Dedifferentiated amniotic fluid mesenchymal stem cell (primary cell): ENCODE results near the gene DCAF5.
A peak's percentile ranks its signal among the peaks of the same experiment; 100 is the strongest.
"Not testable (repeated sequence)": the region's sequence is repeated elsewhere in the genome, so short reads cannot be mapped to it uniquely, and the experiment has no call there.

Experiments
- DNase-seq: peaks from one replicate; pipeline ENCODE4 v3.0.0-alpha.2; 2016; ENCODE audit errors: extremely low spot score

The DCAF5 gene, protein sequence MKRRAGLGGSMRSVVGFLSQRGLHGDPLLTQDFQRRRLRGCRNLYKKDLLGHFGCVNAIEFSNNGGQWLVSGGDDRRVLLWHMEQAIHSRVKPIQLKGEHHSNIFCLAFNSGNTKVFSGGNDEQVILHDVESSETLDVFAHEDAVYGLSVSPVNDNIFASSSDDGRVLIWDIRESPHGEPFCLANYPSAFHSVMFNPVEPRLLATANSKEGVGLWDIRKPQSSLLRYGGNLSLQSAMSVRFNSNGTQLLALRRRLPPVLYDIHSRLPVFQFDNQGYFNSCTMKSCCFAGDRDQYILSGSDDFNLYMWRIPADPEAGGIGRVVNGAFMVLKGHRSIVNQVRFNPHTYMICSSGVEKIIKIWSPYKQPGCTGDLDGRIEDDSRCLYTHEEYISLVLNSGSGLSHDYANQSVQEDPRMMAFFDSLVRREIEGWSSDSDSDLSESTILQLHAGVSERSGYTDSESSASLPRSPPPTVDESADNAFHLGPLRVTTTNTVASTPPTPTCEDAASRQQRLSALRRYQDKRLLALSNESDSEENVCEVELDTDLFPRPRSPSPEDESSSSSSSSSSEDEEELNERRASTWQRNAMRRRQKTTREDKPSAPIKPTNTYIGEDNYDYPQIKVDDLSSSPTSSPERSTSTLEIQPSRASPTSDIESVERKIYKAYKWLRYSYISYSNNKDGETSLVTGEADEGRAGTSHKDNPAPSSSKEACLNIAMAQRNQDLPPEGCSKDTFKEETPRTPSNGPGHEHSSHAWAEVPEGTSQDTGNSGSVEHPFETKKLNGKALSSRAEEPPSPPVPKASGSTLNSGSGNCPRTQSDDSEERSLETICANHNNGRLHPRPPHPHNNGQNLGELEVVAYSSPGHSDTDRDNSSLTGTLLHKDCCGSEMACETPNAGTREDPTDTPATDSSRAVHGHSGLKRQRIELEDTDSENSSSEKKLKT

DNA sequence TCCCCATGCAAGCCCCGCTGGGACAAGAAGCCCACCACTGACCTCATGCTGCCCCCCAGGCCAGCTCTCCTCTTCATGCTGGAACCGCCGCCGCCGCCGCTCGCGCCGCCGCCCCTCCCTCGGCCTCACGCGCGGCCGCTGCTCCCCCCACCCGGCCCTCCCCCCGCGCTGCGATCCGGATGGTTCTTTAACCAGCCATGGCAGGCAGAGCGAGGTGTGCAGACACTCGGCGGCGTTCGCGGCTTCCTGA is at the start of gene DCAF5:
TSS of gene DCAF5 (minus strand) at position 218 of the 250 bp plus-strand sequence. CDS start at position 77, 141 bp downstream.
- DNase-seq: no peak

DNA sequence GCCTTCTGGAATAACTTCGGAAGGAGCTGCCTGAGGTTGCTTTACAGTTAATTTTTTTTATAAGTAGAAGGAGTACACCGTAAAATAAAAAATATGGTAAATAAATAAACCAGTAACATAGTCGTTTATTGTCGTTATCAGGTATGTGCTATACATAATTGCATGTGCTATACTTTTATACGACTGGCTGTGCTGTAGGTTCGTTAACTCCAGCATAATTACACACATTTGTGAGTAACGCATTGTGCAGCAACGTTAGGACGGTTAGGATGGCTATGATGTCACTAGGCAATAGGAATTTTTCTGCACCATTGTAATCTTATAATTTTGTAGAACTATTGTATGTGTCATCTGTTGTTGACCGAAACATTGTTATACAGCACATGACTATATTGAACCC is 46.9 kb upstream of the DCAF5 start:
- DNase-seq: no peak

DNA sequence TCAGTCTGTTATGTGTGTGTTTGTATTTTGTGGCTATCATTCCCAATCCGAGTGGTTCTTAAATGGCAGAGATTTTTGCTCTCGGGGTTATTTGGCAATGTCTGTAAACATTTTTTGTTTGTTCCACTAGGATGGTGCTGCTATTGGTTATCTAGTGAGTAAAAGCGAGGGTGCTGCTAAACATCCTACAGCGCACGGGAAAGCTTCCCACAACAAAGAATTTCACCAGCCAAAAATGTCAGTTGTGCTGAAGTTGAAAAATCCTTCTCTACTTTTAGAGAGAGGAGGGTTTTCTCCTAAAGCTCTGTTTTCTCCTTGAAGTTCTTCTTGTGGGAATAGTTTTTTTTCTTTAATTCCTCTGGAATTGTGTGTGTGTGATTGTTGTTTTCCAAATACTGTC is 40.8 kb upstream of the DCAF5 start:
- no peak for DNase-seq

DNA sequence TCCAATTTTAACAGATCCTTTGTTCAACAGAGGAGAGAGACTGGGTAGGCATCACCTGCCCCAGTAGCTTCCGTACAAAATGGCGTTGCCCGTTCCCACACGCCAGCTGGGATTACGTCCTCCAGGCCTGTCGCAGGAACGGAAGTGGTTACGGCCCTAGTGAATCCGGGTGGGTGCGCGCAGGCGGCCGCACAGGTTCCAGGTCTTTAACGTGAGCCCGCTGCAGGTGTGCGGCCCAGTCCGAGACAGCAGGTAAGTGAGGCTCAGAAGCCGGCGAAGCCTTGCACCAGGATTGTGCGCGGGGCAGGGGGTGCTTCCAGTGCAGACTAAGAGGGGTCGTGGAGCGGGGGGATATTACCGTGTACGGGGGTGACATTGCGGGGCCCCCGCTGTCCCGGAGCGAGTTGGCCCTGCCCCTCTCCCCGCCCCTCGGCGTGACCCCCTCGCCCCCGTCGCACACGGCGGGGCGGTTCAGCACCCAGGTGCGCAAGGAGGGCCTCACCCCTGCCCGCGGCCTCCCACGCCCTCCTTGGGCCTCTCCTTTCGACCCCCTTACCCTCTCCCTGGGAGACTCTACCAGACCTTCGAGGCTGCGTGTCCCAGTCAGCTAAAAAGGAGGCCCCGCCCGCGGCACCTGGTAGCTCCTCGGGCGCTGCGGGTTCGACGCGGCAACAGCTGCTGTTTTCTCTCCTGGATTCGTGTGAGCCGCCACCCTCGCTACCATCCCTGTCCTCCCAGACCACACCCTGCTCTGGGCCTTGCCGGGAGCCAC is 38.6 kb upstream of the DCAF5 start, which contains the start of gene EXD2:
TSS of gene EXD2 (plus strand) at position 159 of the 772 bp plus-strand sequence. CDS start 17,973 bp downstream, outside the sequence.
- peak; percentile 63 for DNase-seq

DNA sequence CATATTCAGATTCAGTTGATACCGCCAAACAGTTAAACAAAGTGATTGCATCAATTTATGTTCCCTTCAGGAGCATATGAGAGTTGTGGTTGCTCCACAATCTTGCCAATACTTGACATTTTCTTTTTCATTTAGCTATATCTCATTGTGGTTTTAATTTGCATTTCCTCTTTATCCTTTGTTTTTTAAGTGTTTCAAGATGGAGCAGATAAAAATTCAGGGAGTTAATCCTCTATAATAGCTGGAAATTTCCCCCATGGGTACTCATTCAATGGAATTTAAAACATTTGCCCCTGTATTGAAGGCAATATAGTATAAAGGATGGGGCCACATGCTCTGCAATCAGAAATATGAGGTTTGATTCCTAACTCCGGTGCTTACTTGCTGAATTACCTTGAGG is 37.3 kb upstream of the DCAF5 start:
- no peak for DNase-seq

DNA sequence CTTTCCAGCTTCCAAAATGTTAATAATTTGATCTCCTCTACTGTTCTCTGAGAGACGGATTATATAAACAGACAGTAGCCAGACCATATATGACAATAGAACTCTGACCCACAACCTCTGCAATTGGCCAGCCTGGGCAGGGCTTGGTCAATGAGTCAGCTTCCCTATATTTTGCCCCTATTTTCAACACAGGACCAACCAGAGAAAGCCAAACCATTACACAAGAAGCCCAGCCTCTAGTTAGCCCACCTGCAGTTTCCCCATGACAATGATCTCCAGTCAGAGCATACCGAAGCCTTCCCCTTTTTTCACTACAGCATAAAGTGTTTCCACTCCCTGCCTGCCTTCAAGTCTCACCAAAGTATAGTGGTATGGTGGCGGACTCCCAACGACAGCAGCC is 30.8 kb upstream of the DCAF5 start:
- DNase-seq: no peak

DNA sequence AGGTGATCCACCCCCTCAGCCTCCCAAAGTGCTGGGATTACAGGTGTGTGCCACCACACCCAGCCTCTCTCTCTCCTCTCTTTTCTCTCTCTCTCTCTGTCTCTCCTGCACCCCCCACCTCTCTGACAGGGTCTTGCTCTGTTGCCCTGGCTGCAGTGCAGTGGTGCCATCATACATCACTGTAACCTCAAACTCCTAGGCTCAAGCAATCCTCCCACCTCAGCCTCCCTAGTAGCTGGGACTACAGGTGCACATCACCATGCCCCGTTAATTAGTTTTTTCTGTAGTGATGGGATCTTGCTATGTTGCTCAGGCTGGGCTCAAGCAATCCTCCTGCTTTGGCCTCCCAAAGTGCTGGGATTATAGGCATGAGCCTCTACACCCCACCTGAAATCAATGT is 29.7 kb upstream of the DCAF5 start:
- not testable (repeated sequence) for DNase-seq

DNA sequence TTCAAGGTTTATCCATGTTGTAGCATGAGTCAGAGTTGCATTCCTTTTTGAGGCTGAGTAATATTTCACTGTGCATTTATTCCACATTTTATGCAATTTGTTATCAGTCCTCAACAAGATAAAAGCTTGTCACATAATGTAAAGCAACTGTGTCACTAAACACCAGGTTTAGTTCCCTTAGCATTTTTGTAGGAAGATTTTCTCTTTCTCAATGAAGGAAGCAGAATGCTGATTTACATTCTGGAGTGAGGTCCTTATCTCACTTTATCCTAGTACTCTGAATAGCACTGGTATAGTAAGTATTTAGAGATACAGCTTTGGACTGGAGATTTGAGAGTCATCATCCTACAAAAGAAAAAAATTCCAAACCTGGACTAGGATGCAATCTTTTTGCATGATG is 28.6 kb upstream of the DCAF5 start:
- DNase-seq: no peak

DNA sequence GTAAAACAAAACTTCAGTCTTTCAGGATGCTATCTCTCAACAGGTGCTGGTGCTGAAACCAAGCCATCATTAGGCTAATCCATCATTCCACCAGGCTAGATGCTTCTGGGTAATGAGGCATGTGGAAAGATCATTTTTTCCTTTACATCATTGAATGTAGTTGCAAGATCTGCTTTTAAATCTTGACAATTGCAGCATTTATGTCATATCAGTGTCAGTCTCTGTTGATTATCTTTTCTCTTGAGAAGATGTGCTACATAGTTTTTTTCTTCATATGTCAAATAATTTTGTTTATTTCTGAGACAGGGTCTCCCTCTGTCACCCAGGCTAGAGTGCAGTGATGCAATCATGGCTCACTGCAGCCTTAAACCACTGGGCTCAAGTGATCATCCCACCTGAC is 22.2 kb upstream of the DCAF5 start:
- no peak for DNase-seq

DNA sequence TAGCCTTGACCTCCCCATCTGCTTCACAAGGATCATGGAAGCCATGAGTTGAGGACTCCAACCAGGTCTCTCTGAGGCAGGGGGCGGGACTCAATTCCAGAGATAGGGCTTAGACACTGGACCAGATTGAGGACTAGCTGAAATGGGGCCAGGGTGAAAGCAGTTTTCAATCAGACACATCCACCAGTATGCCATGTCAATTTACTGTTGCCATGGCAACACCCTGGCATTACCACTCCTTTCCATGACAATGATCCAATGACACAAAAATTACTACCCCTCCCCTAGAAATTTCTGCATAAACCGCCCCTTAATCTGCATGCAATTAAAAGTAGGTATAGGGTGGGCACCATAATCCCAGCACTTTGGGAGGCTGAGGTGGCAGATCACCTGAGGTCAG is 18.6 kb upstream of the DCAF5 start:
- DNase-seq: no peak

DNA sequence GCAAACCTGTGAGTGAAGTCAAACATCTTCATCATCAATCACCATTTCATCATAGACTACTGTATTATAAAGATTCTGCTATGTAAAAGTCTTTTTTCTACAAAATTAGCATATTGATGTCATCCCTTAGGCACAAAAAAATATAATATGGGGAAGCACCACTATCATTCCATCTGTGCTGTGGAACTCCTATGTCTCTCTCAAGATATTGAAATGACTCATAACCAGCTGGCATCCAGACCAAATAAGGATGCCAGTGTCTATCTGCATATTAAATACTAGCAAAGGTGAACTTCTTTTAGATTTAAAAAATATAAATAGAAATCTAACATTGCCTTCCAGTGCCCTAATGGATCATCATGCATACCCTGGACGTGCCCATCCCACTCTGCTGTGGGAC is 17.9 kb upstream of the DCAF5 start:
- DNase-seq: no peak

DNA sequence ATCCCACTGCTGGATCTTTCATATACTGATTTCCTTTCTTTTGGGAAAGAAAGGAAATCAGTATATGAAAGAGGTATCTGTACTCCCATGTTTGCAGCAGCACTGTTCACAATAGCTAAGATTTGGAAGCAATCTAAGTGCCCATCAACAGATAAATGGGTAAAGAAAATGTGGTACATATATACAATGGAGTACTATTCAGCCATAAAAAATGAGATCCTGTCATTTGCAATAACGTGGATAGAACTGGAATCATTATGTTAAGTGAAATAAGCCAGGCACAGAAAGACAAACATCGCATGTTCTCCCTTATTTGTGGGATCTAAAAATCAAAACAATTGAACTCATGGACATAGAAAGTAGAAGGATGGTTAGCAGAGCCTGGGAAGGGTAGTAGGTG is 12.9 kb upstream of the DCAF5 start:
- DNase-seq: not testable (repeated sequence)

DNA sequence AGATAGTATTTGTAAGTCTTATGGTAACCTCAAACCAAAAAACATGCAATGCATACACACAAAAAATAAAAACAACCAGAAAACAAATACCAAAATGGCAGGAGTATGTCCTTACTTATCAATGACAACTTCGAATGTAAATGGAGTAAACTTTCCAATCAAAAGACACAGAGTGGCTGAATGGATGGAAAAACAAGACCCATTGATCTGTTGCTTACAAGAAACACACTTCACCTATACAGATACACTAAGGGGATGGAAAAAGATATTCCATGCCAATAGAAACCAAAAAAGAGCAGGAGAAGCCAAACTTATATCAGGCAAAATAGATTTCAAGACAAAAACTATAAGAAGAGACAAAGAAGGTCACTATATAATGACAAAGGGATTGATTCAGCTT is 8.7 kb upstream of the DCAF5 start:
- no peak for DNase-seq

DNA sequence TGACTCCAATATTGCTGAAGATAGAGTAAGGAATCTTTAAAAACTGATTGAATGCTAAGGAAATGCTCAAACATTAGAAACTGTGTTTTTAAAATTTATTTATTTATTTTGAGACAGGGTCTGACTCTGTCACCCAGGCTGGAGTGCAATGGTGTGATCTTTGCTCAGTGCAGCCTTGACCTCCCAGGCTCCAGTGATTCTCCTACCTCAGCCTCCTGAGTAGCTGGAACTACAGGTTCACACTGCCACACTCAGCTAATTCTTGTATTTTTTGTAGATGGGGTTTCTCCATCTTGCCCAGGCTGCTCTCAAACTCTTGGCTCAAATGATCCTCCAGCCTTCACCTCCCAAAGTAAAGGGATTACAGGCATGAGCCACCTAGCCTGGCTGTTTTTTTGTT is 3.3 kb upstream of the DCAF5 start:
- no peak for DNase-seq

DNA sequence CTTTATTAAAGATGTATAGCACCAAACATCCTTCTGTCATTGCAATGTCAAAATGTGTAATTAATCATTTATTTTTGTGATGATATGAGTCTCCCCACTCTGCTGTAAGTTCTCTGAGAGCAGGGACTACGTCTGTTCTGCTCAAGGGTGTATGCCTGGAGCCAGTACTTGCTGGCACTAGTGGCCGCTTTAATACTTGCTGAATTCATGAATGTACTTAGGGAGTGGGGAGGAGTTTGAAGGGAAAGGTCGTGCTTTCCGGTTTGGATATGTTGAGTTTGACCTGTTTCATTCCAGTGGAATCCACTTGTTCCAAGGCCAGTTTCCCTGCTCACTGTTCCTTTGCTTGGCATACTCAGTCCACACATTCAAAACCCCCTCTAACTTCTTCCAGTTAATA is 1.9 kb upstream of the DCAF5 start:
- no peak for DNase-seq

DNA sequence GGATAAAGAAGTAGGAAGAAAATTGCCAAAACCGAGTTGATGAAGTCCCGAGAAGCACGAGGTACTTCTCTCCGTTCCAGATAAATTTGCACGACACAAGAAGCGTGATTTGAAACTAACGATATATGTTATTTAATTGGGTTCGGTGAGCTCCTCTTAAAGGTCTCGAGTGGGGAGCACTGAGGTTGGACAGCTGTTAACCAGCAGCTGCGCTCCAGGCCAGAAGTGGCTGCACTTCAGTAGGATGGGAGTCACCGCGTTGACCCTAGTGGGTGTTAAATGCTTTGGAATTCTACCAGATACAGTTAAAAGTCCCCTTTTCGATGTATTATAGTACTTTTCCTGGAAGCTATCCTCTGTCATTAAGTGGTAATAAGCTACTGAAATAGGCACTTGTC is 953 bp upstream of the DCAF5 start:
- no peak for DNase-seq

DNA sequence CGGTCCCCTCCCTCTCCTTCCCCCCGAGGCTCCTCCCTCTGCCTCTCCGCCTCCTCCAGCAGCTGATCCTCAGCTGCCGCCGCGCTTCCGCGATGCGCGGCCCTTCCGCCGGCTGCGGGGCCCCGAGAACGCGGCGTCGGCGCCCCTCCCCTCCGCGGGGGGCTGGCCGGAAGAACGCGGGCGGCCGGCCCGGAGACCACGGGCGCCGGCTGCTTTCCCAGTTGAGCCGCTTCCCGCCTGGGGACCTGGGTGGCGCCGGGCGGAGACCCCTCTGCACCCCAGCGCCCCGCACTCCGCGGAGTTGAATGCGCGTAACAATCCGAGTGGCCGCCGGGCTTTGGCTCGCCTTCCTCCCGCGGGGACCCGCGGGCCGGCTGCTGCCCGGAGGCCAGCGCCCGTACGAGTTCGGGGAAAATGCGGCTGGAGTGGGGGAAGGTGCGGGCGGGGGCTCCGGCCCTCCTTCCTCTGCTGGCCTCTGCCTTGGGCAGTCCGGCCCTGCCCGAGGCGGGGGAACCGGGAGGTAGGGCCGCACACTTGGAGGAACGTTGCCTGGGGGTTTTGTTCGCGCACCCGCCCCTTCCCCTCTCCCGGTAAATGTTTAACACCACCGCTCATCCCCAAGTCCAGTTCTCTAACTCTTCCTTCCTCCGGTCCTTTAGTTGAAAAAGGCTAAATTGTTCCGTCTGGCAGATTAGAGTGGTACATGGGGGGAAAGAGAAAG is 393 bp upstream of the DCAF5 start:
- DNase-seq: peak; percentile 86

DNA sequence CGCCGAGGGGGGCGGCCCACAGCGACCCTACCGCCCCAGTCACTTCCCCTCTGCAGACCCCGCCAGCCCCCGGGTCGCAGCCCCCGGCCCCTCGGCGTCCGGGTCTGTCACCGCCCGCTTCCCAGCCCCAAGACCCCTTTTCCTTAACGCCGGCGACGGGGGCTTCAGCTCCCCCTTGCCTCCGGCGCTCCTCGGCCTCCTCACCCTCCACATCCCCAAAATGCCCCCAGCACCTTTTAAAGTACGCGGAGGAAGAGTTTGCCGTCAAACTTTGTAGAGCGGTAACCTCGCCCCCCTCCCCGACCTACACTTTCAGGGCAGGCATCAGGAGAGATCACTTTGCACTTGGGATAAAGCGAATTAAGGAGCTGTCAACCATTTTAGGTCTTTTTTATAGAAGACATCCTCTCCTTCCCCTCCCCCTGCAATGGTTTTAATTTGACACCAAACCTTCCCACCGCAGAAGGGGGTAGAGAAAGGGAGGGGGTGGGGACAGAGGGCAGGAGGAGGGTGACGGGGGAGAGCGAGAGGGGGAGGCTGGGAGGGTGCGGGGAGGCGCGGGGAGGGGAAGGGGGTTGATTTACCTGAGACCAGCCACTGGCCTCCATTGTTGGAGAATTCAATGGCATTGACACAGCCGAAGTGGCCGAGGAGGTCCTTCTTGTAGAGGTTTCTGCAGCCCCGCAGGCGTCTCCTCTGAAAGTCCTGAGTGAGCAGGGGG is 578 bp downstream of the DCAF5 start:
- peak; percentile 24 for DNase-seq

DNA sequence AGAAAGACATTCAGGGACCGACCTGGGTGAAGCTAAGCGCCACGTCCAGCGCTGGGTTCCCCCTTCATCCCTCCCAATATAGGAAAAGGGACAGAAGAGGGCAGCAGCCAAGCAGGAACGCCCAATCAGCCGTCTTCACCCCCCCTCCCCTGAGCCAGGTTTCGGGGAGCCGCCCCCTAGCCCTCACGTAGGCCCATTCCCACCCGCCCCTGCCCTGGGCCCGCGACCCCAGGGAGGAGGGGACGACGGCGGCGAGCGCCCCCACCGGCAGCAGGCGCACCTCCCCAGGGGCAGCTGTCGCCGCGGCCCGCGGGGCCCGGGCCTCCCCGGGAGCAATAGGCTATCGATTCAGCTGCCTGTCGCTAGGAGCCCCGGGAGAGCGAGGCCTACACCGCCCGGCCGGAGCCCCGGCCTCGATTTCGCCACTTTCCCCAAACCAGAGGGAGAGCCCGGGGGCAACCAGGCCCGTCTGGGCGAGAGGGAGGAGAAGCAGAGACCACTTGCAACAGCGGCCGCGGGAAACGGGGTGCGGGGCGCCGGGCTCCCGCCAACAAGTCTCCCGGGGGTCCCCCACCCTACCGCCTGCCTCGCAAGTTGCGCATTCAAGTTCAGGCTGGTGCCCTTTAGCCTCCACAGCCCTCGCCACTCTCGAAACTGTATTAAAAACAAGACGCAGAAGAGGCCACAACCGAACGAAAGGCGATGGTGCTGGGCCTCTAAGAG is 1.3 kb downstream of the DCAF5 start:
- DNase-seq: peak; percentile 30
